NOMO-1 (cell line): ENCODE data around the gene ZNF830.
"Not testable (repeated sequence)": the region's sequence is repeated elsewhere in the genome, so short reads cannot be mapped to it uniquely, and the experiment has no call there.

Experiments
- DNase-seq, 2 experiments: peaks; one replicate each; lab custom pipeline; 2025; ENCODE audit not compliant: unreplicated experiment in 2 of 2; lab: John Stamatoyannopoulos, UW

Gene ZNF830

DNA sequence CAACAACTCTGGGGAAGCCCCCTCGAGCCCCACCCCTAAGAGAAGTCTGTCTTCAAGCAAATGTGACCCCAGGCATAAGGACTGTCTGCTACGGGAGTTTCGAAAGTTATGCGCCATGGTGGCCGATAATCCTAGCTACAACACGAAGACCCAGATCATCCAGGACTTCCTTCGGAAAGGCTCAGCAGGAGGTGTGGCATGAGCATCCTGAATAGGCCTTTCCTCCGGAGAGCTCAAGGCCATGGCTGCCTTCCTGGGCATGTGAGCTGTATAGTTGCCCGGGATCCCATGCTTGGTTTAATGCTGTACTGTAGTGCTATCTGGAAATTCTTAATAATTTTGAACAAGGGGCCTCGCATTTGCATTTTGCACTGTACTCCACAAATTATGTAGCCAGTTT lies 28.1 kb downstream of the ZNF830 start:
- DNase-seq = no peak

DNA sequence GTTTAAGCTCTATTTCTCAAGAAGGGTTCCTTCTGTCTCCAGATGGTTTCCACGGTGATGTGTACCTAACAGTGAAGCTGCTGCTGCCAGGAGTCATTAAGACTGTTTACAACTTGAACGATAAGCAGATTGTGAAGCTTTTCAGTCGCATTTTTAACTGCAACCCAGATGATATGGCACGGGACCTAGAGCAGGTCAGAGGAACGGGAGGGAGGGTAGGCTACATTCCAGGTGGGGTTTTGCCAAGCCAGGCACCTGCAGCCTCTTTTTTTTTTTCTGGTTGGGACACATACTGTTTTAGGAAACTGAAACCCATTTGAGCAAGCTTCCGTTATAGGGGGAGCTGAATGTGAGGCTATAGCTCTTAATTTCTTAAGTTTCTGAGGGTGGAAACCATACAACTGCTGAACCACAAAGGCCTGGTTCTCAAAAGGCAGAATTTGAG lies 29.6 kb downstream of the ZNF830 start:
- DNase-seq = no peak

DNA sequence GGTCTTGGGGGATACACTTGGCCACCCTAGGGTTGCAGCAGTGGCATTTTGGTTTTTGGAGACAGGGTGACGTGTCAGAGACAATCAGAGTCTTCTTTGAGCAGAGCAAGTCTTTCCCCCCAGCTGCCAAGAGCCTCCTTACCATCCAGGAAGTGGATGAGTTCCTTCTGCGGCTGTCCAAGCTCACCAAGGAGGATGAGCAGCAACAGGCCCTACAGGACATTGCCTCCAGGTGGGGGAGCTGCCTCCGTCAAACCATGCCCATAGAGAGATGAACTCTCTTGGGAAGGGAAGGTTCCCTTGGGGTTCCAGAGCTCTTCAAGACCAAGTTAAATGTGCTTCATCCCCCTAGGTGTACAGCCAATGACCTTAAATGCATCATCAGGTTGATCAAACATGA lies 30.3 kb downstream of the ZNF830 start:
- no peak for DNase-seq

DNA sequence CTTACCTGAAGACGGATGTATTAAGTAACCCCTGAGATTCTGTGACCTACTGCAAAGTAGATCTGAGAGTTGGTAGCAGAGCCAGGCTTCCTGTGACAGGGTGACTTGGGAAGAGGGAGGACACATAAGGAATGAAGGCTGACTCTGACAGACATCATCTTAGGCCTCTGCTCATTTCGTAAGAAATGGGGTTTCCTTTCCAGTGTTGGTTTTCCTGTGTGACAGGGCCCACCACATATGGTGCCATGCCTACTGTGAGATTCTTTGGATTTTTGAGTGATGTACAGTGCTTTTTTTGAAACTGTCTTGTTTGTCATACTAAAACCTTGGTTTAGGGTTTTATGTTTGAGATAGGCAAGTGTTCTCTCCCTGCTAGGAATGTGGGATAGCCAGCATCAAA lies 31.7 kb downstream of the ZNF830 start:
- DNase-seq = no peak

DNA sequence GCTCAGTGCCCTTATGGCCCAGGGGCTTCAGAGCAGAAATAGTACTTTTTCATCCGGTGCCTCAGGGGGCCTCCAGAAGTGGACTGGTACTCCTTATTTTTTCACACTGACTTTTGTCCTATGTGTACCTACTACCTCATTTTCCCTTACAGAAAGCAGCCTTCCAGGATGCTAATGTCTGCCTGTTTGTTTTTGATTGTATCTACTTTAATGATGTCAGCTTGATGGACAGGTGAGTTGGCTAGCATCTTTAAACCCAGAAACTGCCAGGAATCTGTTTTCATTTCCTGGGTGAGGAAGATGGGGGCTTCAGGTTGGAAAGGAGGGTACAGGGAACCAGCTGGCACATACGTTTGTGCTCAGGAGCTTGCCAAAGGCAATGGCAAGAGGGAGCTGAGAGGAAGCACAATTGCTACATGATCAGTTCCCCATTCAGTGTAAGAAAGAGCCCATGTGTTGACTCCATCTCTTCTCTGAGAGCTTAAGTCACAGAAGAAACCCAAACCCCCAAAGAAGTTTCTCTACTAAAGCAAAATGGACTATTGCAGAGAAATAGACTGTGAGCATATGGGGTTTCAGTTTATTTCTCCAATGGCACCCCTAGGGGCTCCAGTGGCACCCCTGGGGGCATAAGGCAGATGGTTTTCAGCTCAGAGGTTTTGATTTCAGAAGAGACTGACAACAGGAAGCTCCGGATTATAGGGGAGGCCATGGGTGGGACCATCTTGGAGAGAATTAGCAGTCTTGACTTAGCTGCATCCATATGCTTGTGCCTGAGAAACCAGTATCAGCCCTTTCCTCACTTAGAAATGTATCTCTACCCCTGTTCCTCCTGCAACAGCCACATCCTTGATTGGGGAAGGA lies 35.3 kb downstream of the ZNF830 start:
- DNase-seq = no peak

DNA sequence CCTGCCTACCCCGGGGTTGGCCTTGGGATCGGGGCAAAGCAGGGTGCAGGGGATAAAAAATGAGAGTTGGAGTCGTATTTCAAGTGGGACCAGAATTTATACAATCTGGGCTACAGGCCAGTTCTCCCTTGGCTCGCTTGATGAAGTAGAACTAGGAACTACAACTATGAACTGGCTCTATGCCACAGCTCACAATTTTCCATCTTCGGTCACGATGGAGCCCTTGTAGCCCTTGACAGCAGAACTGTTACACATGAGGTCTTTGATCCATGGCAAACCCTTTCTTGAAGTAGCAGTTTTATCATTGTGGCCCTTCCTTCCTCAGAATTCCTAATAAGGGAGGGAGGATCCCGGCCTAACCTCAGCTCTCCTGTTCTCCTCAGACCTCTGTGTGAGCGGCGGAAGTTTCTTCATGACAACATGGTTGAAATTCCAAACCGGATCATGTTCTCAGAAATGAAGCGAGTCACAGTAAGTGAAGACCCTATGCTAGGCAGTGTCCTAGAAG lies 36.1 kb downstream of the ZNF830 start:
- DNase-seq = no peak

DNA sequence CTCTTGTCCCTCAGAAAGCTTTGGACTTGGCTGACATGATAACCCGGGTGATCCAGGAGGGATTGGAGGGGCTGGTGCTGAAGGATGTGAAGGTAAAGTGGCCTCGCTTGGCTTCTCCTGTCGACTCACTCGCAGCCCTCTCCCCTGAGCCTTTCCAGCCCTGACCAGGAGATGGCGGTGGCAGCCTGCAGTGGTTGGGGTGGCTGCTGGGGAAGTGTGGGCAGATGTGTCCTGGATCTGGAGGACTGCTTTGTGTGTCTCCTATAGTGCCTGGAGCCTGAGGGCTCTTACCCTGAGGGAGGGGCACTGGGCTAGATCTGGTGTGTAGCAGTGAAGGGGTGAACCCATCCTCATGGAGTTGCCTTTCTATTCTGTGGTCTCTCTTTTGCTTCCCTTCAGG lies 36.9 kb downstream of the ZNF830 start:
- peak; percentile 44 to 45 for DNase-seq

DNA sequence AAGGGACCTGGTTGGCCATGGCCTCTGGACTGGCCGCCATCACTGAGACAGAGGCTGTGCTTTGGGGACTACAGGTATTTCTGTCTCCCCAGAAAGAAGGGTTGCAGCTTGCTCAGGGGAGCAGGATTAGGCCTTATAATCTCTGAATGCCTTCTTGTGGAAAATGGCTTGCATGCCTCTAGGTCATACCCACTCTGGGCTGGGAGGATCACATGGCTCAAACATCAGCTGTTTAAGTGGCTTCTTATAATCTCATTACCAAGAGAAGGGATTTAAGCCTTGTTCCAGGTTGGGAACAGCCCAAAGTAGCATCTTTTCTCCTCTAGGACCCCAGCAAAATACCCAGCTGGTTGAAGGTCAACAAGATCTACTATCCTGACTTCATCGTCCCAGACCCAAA lies 38.1 kb downstream of the ZNF830 start:
- DNase-seq = no peak

DNA sequence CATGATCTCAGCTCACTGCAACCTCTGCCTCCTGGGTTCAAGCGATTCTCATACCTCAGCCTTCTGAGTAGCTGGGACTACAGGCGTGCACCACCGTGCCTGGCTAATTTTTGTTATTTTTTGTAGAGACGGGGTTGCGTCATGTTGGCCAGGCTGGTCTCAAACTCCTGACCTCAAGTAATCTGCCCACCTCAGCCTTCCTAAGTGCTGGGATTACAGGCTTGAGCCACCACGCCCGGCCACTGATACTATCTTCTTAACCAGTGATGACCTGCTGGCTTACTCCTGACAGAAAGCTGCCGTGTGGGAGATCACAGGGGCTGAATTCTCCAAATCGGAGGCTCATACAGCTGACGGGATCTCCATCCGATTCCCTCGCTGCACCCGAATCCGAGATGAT lies 39.6 kb downstream of the ZNF830 start:
- not testable (repeated sequence) for DNase-seq

DNA sequence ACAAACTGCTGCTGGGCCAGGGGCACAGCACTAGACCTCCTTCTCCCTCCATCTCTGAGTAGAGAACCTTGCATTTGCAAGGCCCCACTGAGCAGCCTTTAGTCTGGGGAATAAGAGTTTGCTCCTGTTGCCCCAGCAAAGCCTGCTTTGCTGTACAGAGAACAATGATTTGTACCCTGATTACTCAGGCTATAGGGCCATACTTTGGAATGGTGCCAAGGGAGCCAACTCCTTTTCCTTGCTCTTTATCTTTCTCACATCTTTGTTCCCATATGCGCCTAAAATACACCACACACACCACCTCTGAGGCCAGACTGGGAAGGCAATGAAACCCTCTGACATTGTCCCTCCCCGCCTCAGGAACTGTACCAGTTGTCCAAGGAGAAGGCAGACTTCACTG lies 40.2 kb downstream of the ZNF830 start:
- DNase-seq = no peak

DNA sequence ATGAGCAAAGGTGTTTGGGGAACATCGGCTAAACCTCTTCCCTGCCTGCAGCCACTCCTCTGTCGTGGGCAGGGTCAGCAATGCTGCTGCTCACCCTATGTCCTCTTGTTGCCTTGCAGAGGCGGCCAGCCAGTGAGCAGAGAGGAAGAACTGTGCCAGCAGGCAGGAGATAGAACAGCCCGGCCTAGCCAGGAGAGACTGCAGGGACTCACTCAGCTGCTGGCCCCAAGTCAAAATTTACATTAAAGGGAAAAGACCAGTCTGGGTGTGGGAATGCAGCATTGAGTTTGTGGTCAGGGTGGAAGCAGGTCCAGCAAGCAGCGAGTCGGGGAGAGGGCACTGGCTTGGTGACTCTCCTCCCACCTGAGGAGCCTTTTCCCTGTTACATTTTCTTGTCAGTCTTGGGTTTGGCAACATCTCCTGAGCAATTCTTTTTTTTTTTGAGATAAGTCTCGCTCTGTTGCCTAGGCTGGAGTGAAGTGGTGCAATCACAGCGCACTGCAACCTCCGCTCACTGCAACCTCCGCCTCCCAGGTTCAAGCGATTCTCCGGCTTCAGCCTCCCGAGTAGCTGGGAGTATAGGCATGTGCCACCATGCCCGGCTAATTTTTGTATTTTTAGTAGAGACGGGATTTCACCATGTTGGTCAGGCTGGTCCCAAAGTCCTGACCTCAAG lies 41.7 kb downstream of the ZNF830 start:
- no peak for DNase-seq

DNA sequence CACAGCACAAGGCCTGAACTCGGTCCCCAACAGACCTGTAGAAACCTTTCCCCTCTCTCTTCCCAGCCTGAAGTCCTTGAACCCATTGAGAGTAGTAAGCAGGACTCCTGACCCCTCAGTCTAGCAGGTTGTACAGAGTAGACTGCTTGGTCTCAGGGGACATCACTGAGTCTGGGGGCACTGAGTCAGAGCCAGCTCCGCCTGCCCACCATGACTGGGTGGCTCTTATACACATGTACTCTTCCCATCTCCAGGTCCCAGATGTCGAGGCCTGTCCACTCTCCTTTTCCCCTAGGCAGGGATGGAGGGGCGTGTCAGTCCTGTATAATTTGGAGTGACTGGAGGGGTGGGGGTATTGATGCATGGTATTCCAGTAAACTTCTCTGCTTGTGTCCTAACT lies 42.4 kb downstream of the ZNF830 start:
- DNase-seq = no peak

DNA sequence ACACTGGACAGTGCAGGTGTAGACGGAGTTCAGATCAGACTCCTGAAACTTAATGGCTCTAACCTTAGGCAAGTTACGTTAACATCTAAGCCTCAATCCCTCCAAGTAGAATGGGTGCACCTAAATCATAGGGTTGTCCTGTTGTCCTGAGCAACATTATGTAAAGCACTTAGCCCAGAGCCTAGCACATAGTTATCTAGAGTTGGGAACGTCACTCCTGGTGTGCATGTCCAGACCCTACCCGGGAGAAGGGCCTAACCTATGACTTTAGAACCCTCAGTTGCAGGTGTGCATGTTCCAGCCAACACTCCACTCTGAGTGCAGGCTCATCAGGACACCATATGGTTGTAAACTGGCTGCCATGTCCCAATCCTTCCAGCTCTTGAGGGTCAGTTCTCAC lies 45.0 kb downstream of the ZNF830 start:
- no peak for DNase-seq

DNA sequence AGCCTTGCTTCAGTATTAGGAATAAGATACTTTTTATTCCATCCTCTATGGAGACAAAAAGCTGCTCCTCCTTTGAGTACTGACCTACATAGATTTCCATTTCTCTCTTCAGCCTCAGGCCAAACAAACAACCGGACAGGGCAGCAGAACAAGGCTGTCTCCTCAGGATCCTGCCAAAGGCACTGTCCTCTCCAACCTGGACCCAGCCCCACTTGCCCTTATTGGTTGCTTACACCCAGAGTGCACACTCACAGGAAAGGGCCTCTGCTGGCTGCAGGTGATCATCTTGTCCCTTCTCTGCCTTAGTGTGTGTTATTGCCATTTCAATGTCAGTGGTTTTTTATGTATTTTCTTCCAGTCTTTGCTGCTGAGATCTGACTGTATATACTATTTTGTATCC lies 45.6 kb downstream of the ZNF830 start:
- DNase-seq = no peak

DNA sequence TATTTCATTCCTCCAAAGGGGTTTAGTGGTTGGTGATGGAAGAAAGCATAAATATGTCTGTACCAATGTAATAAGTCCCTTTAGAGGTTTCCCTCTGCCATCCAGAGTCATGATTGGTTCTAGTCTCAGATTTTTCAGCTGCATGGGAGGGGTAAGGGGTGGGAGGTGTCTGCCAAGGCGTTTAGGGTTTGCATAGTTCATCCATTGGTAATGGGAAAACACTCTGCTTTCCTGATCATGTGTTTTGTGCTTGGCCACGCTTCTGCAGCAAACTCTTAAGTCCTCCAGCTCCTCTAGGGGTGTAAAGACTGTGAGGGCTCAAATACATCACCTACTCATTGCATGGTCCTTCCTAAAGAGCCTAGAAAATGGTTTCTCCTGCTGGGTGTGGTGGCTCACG lies 48.8 kb downstream of the ZNF830 start:
- DNase-seq = no peak

DNA sequence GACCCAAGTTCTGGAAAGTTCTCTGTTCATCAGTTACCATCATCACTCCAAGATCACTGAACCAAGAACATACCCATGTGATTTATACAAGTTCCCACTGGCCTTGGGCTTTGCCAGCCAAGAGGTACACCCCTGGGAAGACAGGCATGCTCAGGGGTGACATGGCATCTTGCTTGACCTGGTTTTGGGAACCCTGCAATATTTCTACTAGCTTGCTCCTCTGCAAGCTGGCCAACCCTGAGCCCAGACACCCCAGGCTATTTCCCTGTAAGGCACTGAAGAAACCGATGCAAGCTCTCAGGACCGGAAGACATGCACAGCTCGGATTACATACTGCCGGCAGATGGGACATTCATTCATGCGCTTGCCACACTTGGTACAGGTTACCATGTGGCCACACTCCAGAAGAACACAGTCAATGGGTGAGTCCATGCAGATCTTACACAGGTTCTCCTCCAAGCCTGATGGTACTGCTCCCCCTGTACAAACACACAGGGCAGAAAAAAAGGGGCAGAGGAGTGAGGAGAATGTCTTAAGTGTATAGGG lies 50.4 kb downstream of the ZNF830 start:
- no peak for DNase-seq
